ENCODE results near the gene KCTD17.

DNA sequence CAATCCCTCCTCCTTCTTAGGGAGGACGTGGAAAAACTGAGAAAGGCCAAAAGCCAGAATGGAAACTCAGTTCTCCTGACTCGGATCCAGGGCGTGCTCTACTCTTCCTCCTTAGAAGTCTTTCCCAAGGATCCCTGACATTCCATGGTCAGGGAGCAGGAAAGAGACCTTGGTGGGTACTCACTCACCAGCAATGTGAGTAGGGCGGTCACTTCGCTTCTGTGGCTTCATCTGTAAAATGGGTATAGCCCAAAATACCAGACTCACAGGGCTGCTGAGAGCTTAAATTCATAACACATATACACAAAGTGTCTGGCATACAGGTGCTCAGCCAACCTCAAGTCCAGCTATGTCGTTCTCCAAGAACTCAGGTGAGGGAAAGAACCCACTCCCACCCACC, 629 bp upstream of the KCTD17 start:
- TF ChIP-seq, protein P1, sequence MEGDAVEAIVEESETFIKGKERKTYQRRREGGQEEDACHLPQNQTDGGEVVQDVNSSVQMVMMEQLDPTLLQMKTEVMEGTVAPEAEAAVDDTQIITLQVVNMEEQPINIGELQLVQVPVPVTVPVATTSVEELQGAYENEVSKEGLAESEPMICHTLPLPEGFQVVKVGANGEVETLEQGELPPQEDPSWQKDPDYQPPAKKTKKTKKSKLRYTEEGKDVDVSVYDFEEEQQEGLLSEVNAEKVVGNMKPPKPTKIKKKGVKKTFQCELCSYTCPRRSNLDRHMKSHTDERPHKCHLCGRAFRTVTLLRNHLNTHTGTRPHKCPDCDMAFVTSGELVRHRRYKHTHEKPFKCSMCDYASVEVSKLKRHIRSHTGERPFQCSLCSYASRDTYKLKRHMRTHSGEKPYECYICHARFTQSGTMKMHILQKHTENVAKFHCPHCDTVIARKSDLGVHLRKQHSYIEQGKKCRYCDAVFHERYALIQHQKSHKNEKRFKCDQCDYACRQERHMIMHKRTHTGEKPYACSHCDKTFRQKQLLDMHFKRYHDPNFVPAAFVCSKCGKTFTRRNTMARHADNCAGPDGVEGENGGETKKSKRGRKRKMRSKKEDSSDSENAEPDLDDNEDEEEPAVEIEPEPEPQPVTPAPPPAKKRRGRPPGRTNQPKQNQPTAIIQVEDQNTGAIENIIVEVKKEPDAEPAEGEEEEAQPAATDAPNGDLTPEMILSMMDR (IDR thresholded peaks at IDR 0.05), result no peak
- TF ChIP-seq EZH2 (IDR thresholded peaks at IDR 0.05), result no peak
